A172 (cell line): ENCODE measurements around the gene FLRT1. TPM values are rescaled to one million over a fixed set of nuclear protein-coding genes. Genes with fewer than 3 reads are reported as not detected.

Experiments used
- DNase-seq: peaks from one replicate; pipeline ENCODE4 v3.0.0-alpha.2; 2015; ENCODE audit warnings: low spot score
- total RNA-seq: library from RNA; depleted of rRNA; stranded (reverse); fragments of >200 nt; shearing (Covaris generic); gene quantifications from 2 replicates; pipeline ENCODE4 v1.2.3, GENCODE V29; 2014

FLRT1 gene
- total RNA-seq, 1 experiment from 2014 or later = not detected

DNA sequence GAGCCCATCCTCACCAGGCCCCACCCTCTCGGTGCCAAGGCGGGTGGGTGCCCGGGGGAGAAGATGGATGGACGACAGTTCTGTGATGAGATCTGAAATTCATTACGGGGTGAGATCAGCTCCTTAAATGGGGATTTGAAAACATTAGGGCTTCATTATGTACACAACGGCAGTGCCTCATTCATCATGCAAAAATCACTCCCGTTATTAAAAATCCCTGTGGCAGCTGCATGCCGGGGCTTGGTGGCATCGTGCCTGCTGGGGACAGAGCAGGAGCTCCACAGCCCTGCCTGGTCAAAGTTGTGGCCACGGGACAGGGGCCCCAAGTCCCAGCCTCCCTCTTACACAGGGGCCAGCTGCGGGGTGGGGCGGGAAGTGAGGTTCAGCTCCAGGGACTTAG lies 29.3 kb upstream of the FLRT1 start:
- no peak for DNase-seq

DNA sequence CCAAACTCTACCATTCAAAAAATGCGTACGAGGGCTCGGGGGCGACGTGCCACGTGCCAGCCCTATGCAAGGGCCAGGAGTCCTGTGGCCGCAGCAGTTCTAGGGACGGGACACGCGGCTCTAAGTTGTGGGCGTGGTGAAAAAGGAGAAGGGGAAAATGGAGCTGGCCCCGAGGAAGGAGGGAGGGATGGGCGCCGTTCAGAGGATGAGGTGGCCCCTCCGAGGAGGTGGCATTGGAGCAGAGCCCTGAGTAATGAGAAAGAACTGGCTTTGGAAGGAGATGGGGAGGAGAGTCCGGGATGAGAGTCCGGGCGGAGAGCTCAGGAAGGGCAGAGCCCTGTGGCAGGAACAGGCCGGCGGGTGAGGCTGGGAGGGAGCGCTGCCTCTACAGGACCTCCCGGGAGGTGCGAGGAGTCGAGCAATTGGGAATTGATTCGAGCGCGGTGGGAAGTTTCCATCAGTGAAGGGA lies 28.5 kb upstream of the FLRT1 start:
- no peak for DNase-seq

GRCh38 chr11:64007629-64008282 lies 28.0 kb upstream of the FLRT1 start:
- no peak for DNase-seq

GRCh38 chr11:64008283-64008913 lies 27.3 kb upstream of the FLRT1 start:
- no peak for DNase-seq

GRCh38 chr11:64008914-64009633 lies 26.7 kb upstream of the FLRT1 start:
- DNase-seq = no peak

DNA sequence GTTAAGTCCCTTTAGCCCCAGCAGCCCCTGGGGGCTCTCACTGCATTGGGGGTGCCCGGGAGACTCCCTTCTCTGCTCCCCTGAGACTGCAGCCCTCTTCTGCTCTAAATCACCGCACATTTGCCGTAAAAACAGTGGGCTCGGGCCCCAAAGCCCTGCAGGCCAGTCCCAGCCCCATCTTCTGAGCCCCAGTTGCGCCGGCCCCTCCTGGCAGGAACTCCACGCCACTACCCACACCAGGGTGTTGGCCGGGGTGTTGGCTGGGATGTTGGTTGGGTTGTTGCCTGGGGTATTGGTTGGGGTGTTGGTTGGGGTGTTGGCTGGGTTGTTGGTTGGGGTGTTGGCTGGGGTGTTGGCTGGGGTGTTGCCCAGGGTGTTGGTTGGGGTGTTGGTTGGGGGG lies 26.0 kb upstream of the FLRT1 start:
- no peak for DNase-seq

- DNase-seq = no peak
Measured at GRCh38 chr11:64010783-64011182, 24.9 kb upstream of the FLRT1 start.

- no peak for DNase-seq
Measured at GRCh38 chr11:64011371-64011770, 24.4 kb upstream of the FLRT1 start.

- DNase-seq = no peak
Measured at GRCh38 chr11:64013141-64013896, 22.4 kb upstream of the FLRT1 start.

DNA sequence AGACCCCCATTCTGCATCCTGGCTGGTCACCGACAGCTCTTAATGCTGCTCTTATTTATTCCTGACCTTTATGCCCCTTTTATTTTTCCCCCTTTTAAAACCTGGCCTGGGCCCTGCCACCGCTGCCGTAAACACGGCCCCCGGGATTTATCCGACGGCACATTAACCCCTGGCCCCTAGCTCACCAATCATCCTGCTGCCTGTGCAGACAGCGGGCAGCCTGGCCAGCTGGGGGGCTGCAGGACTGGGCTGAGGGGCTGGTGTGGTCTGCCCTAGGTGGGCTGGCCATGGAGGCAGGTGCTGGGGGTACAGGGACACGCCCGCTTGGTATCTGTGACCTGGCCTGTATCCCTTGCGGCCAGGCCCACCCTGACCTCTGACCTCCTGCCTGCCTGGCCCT lies 21.4 kb upstream of the FLRT1 start:
- DNase-seq = no peak

- no peak for DNase-seq
Measured at GRCh38 chr11:64015510-64015909, 20.2 kb upstream of the FLRT1 start.

DNA sequence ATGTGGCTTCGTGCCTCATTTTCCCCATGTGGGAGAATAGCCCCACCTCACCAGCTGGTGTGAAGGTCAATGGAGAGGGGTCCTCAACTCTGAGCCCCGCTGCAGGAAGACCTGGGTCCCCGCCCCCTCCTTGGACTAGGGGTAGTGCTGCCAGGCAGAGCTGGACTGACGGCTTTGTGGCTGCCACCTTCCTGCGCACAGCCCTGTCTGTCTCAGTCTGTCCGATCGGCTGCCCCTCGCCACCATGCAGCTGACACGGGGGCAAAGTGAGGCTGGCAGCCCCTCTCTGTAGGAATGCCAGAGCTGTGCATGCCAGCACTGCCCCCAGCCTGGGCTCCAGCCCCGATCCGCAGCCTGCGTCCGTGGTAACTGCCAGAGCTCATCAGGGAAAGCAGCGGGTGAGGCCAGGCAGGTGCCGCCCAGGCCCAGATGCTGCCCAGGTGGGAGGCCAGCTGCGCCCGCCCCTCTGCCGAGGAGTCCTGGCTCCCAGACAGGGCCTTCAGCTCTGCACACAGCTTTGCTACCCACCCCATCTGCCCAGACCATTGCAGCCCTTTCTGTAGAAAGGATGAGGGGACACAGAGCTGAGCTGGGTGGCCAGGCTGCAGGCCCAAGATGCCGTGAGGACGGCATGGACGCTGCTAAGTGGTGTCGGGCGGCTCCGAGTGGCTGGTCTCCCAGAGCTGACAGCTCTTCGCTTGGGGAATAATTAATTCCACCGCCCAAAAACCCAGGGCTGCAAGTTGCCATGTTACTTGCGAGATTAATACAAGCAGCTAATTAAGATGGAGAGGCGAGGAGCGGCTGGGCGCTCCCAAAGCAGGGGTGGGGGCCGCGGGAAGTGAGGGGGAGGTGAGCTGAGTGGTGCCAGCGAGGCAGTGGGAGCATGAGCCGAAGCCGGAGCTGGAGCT lies 19.5 kb upstream of the FLRT1 start:
- DNase-seq = no peak

- no peak for DNase-seq
Measured at GRCh38 chr11:64017945-64018224, 17.8 kb upstream of the FLRT1 start.

- DNase-seq = no peak
Measured at GRCh38 chr11:64018310-64018709, 17.4 kb upstream of the FLRT1 start.

DNA sequence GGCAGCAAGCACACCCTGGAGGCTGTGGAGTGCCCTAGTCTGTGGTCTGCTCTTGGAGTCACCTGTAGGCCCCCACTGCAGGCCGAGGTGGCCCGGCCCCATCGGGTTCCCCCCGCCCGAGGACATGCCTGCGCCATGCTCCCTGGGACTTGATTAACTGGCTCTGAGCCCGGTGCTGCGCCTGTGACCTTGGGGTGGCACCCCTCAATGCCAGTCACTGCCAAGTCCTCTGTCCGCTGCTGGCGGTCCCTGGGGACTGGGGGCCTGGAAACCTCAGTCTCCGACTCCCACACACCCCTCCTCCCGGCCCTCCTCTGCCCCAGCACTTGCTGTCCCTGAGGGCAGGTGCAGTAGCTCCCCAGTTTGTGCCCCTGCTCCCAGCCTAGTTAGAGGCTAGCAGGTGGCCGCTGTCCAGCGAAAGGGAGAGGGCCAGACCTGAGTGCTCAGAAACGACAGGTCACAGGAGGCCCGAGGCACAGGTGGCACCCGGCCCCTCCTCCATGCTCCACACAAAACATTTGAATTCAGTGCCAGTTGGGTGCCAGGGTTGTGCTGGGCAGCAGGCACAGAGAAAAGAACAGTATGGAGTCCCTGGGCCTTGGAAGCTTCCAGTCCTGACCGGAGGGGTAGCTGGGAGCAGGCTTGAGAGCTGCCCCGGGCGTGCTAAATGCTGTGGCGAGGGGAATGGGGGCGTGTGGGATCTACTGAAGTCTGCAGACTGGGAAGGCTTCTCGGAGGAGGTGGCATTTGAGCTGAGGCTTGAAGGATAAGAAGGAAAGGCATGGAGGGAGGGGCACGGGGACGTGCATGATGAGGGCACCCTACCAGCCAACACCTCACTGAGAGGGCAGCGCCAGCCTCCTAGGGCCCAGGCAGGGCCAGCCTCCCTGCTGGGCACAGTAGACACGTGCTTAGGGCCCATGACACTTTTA lies 16.4 kb upstream of the FLRT1 start:
- no peak for DNase-seq

DNA sequence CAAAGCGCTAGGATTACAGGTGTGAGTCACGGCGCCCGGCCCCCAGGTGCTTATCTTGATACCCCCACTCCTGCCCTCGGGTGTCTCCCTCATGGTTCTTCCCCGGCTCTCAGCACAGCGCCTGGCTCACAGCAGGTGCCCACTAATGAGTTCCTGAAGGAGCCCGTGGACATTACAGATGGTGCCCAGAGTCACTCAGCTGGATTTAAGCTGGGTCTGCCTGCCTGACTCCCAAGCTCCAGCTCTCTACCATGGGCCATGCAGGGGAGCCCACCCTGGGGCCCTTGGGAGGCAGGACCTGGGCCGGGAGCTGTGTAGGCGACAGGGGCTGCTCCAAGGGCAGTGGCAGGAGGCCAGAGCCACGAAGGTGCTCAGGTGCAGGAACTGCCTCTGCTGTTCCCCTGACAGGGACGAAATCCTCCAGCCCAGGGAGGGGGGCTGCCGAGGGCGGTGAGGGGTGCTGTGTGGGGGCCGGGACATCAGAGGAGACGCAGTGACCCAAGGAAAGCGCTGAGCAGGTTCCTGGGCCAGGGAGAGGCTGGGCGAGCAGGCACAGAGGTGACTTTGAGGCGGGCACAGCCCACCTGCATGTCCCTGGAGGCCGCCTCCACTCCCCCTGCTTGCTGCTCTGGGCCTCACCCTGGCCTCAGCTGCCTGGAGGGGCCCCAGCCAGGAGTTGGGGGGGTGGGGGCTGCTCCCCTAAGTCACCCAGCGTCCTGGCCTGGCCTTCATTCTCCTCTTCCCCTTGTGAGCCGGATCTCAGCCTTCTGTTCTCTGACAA lies 14.6 kb upstream of the FLRT1 start:
- DNase-seq = no peak

- no peak for DNase-seq
Measured at GRCh38 chr11:64021757-64022093, 14.0 kb upstream of the FLRT1 start.

DNA sequence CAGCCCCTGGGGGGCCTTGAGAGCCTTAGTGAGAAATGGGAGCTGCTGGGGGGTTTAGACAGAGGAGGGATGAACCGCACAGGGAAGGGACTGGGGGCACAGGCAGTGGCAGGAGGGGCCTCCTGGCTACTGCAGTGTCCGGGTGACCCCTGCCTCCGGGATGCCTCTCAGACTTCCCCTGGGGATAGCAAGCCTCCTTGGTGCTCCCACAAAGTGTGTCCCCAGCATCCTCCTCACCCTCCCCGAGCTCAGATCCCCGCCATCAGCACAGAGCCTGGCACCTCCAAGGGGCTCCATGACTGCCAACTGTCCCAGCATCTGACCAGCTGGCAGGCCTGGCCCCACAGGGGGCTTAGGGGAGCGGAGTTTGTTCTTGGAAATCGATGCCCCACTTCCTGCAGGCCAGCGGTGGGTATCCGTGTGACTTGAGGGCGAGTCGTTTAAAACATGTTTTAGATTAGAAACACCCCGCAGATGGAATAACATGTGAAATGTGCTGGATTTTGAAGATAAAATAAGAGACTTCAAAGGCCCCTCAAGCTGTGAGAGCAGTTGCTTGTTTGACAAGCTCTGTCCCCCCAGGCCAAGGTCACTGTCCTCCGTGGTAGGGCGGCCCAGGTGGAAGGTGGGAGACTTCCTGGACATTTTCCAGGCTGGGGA lies 13.5 kb upstream of the FLRT1 start:
- no peak for DNase-seq
